ENCODE results near the gene EMSY. TPM values are rescaled to one million over a fixed set of nuclear protein-coding genes. Genes with fewer than 3 reads are reported as not detected.

The EMSY gene
- total RNA-seq, 1 experiment from 2014 or later, result 19.7 TPM

GRCh38 chr11:76557466-76557865 is 112.6 kb downstream of the EMSY start:
- Mint-ChIP-seq H3K27me3 (ENCODE audit: insufficient read depth, unreplicated experiment) (no peaks in the 10 kb centered on the region), H3K4me1 (ENCODE audit: insufficient read depth, unreplicated experiment) (peaks cover 7% of the 10 kb centered on the region), H3K9me3 (ENCODE audit: unreplicated experiment) (no peaks in the 10 kb centered on the region), H3K27ac (ENCODE audit: low read depth, unreplicated experiment) (no peak overlapping the region), H3K4me3 (ENCODE audit: unreplicated experiment) (no peak overlapping the region), H3K36me3 (ENCODE audit: insufficient read depth, unreplicated experiment) (peaks cover 6% of the 10 kb centered on the region)
- ChIA-PET POLR2A (no interaction called here), CTCF (no interaction called here)
- intact Hi-C loops (cut with micrococcal nuclease), result no loop called here
- no TSS peak for BruUV-seq (replicated peaks)
- no peak for TF ChIP-seq CTCF (IDR thresholded peaks at IDR 0.05; ENCODE audit: unreplicated experiment)
- no peak for DNase-seq (ENCODE audit: unreplicated experiment)

- H3K9me3 Mint-ChIP-seq (ENCODE audit: unreplicated experiment), result no peaks in the 10 kb centered on the region
- H3K27me3 Mint-ChIP-seq (ENCODE audit: insufficient read depth, unreplicated experiment), result no peaks in the 10 kb centered on the region
- intact Hi-C loops (cut with micrococcal nuclease), result no loop called here
- POLR2A ChIA-PET, result no interaction called here
- peaks cover 7% of the 10 kb centered on the region for H3K4me1 Mint-ChIP-seq (ENCODE audit: insufficient read depth, unreplicated experiment)
- TF ChIP-seq CTCF (IDR thresholded peaks at IDR 0.05; ENCODE audit: unreplicated experiment), result no peak
- H3K27ac Mint-ChIP-seq (ENCODE audit: low read depth, unreplicated experiment), result no peak overlapping the region
- no peak for DNase-seq (ENCODE audit: unreplicated experiment)
- CTCF ChIA-PET, result interaction anchor here (0.6 kb wide), 1 partner anchor 232 kb away, joined by 3 read pairs; no protein-coding TSS in a partner anchor
- BruUV-seq (replicated peaks), result no TSS peak
- H3K4me3 Mint-ChIP-seq (ENCODE audit: unreplicated experiment), result no peak overlapping the region
- H3K36me3 Mint-ChIP-seq (ENCODE audit: insufficient read depth, unreplicated experiment), result peaks cover 6% of the 10 kb centered on the region
These were observed 113.7 kb downstream of the EMSY start for GRCh38 chr11:76558473-76558872.

- H3K9me3 Mint-ChIP-seq (ENCODE audit: unreplicated experiment), result no peaks in the 10 kb centered on the region
- DNase-seq (ENCODE audit: unreplicated experiment), result no peak
- CTCF ChIA-PET, result interaction anchor here (0.6 kb wide), 1 partner anchor 232 kb away, joined by 3 read pairs; no protein-coding TSS in a partner anchor
These were observed 114.1 kb downstream of the EMSY start for GRCh38 chr11:76558891-76559290.

GRCh38 chr11:76559346-76559745 is 114.5 kb downstream of the EMSY start:
- Mint-ChIP-seq H3K9me3 (ENCODE audit: unreplicated experiment) (peaks cover 4% of the 10 kb centered on the region), H3K4me1 (ENCODE audit: insufficient read depth, unreplicated experiment) (peaks cover 7% of the 10 kb centered on the region), H3K27me3 (ENCODE audit: insufficient read depth, unreplicated experiment) (no peaks in the 10 kb centered on the region), H3K27ac (ENCODE audit: low read depth, unreplicated experiment) (no peak overlapping the region), H3K36me3 (ENCODE audit: insufficient read depth, unreplicated experiment) (peaks cover 6% of the 10 kb centered on the region), H3K4me3 (ENCODE audit: unreplicated experiment) (no peak overlapping the region)
- CTCF ChIA-PET, result no interaction called here
- no peak for TF ChIP-seq CTCF (IDR thresholded peaks at IDR 0.05; ENCODE audit: unreplicated experiment)
- intact Hi-C loops (cut with micrococcal nuclease), result no loop called here
- BruUV-seq (replicated peaks), result no TSS peak
- no peak for DNase-seq (ENCODE audit: unreplicated experiment)
- POLR2A ChIA-PET, result no interaction called here

More at GRCh38 chr11:76558891-76559290, 114.1 kb downstream of the EMSY start:
- Mint-ChIP-seq H3K4me3 (ENCODE audit: unreplicated experiment) (no peak overlapping the region), H3K4me1 (ENCODE audit: insufficient read depth, unreplicated experiment) (peaks cover 7% of the 10 kb centered on the region), H3K36me3 (ENCODE audit: insufficient read depth, unreplicated experiment) (peaks cover 6% of the 10 kb centered on the region), H3K27me3 (ENCODE audit: insufficient read depth, unreplicated experiment) (no peaks in the 10 kb centered on the region), H3K27ac (ENCODE audit: low read depth, unreplicated experiment) (no peak overlapping the region)
- no TSS peak for BruUV-seq (replicated peaks)
- intact Hi-C loops (cut with micrococcal nuclease), result no loop called here
- no peak for TF ChIP-seq CTCF (IDR thresholded peaks at IDR 0.05; ENCODE audit: unreplicated experiment)
- POLR2A ChIA-PET, result no interaction called here

All from MCF 10A (cell line).